H54 (cell line): Measurements from ENCODE around the gene B3GNT9.

Experiments used
- DNase-seq: peaks from one replicate; pipeline ENCODE4 v3.0.0; 2011; ENCODE audit warnings: low spot score, mixed read lengths; ENCODE audit not compliant: insufficient read length
- FAIRE-seq: peaks from 3 replicates; lab custom pipeline; 2011; peaks lifted over from hg19 to GRCh38; lab: Jason Lieb, UNC
- POLR2A ChIP-seq: IDR thresholded peaks from 2 replicates; pipeline ENCODE4 v1.6.1; 2011; ENCODE audit warnings: low read depth, mild to moderate bottlenecking, low read length

B3GNT9 gene, protein sequence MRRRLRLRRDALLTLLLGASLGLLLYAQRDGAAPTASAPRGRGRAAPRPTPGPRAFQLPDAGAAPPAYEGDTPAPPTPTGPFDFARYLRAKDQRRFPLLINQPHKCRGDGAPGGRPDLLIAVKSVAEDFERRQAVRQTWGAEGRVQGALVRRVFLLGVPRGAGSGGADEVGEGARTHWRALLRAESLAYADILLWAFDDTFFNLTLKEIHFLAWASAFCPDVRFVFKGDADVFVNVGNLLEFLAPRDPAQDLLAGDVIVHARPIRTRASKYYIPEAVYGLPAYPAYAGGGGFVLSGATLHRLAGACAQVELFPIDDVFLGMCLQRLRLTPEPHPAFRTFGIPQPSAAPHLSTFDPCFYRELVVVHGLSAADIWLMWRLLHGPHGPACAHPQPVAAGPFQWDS

DNA sequence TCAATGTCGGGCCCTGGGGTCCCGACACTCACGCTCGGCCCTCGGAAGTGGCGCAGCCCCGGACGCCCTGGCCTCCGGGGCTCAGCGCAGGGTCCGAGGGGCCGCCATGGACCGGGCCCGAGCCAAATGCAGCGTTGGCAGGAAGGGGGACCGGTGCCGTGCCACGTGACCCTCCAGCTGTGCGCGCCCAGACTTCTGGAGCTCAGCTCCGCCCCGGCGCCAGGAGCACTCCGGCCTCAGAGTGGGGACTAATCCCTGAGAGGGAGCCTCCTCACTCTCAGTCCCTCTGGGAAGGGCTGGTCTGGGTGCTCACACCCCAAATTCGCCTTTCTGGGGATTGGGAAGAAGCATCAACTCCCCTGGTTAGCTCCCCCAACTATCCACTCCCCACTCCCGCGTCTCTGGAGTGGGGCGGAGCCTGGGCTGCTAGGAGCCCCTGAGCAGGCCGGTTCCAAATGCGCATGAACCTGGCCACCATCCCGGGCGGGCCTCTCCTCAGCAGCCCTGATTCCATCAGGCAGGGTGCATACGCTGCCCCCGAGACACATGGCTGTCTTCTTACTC, at the start of gene B3GNT9:
Gene B3GNT9 (minus strand): TSS at position 166 of the 564 bp plus-strand sequence. CDS start 513 bp downstream, outside the sequence.
- peak; percentile 73 for TF ChIP-seq POLR2A
- DNase-seq, result peak; percentile 98
- no peak for FAIRE-seq

DNA sequence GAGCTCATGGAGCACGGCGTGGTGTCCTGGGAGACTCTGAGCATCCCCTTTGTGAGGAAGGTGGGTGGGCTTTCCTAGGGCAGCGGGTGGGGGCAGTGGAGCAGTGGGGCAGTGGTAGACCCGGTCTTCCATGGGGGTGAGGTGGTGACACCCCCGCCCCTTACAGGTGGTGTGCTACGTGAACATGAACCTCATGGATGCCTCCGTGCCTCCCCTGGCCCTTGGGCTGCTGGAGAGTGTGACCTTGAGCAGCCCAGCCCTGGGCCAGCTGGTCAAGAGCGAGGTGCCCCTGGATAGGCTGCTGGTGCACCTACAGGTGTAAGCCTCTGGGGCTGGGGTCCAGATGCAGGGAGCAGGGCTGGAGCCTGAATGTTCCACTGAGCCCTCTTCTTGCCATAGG, 49.7 kb upstream of the B3GNT9 start:
- no peak for DNase-seq
- no peak for FAIRE-seq
- TF ChIP-seq POLR2A, result no peak

DNA sequence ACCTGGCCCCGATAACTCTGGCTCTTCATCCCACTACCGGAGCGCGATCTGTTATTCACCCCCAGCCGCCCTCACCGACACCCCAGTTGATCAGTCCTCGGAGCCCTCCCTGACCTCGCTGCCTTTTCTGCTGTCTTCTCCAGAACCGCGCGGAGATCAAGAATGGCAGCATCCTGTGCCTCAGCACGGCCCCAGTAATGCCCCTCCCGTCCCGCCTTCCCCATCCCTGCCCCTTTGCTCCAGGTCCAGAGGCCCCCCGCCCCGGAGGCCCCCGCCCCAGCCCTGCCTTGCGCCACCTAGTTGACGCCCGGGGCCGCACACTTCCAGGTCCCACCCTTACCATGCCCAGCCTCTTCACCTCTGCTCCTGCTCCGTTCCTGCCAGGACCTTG, 49.0 kb upstream of the B3GNT9 start:
- no peak for TF ChIP-seq POLR2A
- FAIRE-seq (no peak), DNase-seq (no peak)

- FAIRE-seq, result no peak
- no peak for DNase-seq
- no peak for TF ChIP-seq POLR2A
These were observed 48.4 kb upstream of the B3GNT9 start, which contains the start of gene ELMO3 for GRCh38 chr16:67199011-67199807. ELMO3 (plus strand) TSS chr16:67199131; CDS start chr16:67199327, 196 bp downstream.

GRCh38 chr16:67198238-67198734, 47.5 kb upstream of the B3GNT9 start:
- FAIRE-seq, result no peak
- DNase-seq, result no peak
- no peak for TF ChIP-seq POLR2A

DNA sequence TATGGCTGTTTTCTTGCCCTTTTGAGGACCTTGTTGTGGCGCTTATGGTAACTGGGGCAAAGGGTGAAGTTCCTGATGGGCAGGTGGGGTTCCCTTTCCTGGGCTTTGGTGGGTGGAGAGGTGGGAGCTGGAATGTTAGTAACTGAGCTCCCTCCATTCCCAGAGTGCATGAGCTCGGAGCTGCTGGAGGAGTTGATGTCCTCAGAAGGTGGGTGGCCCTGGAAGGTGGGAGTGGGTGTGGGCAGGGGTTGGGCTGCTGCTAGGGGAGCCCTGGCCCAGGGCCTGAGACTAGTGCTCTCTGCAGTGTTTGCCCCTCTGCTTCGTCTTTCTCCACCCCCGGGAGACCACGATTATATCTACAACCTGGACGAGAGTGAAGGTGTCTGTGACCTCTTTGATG, 46.9 kb upstream of the B3GNT9 start:
- DNase-seq, result no peak
- FAIRE-seq, result no peak
- no peak for TF ChIP-seq POLR2A

GRCh38 chr16:67196881-67197280, 46.1 kb upstream of the B3GNT9 start:
- DNase-seq (no peak), FAIRE-seq (no peak)
- TF ChIP-seq POLR2A, result no peak

DNA sequence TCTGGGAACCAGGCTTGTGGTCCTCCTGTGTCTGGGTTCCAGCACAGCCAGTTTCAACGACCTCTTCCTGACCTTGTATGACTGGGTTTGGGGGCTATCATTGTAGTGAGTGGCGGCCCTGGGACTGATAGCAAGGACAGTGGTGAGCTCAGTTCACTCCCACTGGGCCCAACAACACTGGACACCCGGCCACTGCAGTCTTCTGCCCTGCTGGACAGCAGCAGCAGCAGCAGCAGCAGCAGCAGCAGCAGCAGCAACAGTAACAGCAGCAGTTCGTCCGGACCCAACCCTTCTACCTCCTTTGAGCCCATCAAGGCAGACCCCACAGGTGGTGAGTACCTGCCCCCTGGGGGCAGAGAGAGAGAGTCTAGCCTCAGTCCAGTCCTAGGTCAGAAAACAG, 44.9 kb upstream of the B3GNT9 start:
- TF ChIP-seq POLR2A, result no peak
- FAIRE-seq (no peak), DNase-seq (no peak)

GRCh38 chr16:67194260-67194659, 43.5 kb upstream of the B3GNT9 start:
- TF ChIP-seq POLR2A, result no peak
- DNase-seq (no peak), FAIRE-seq (no peak)

DNA sequence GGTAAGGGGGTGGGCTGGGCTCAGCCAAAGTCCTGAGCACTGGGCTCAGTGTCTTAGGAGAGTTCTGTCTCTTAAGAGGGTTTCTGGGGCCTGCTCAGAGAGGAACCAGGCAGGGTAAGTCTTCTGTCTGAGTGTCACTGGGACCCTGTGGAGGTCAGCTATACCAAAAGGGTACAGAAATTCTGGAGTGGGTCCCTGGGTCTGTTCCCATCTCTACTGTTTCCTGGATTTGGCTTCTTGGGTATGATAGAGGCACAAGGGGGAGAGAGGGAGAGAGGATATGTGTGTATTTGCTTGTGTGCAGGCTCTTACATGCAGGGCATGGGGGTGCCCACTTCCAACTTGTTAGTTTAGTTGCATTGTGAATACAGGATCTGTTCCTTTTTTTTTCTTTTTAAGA, 42.7 kb upstream of the B3GNT9 start:
- no peak for TF ChIP-seq POLR2A
- FAIRE-seq, result no peak
- DNase-seq, result no peak

DNA sequence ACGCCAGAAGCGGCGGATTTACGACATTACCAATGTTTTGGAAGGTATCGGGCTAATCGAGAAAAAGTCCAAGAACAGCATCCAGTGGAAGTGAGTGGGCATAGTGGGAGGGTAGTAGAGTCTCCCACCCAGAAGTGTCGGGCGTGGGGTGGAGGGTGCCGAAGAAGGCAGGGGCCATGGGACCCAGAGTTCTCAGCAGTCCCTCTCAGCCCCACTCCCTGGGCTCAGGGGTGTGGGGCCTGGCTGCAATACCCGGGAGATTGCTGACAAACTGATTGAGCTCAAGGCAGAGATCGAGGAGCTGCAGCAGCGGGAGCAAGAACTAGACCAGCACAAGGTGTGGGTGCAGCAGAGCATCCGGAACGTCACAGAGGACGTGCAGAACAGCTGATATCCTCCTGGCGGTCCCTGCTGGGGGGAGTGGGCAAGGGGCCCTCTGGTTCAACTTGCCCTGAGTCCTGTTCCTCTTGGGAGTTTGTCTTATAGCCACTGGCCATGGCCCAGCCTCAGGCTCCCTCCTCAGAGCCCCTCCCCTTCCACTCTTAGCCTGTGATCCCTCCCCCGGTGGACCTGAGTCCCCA, 42.1 kb upstream of the B3GNT9 start:
- no peak for TF ChIP-seq POLR2A
- DNase-seq, result no peak
- FAIRE-seq, result no peak

GRCh38 chr16:67191995-67192681, 41.3 kb upstream of the B3GNT9 start, which contains the start of gene E2F4:
E2F4 (plus strand) TSS chr16:67192155; CDS start chr16:67192228, 73 bp downstream.
- DNase-seq (peak; percentile 96), FAIRE-seq (no peak)
- TF ChIP-seq POLR2A, result peak; percentile 73
